K562 (cell line): Measurements from ENCODE around the gene LAMA5. TPM values are rescaled to one million over a fixed set of nuclear protein-coding genes. Genes with fewer than 3 reads are reported as not detected.

Source experiments
- CBFA2T3 ChIP-seq: fragments of 450-650 bp; IDR thresholded peaks from 2 replicates; pipeline ENCODE4 v1.6.1; 2017
- CBFB ChIP-seq: sonication (generic); formaldehyde crosslinking; IDR thresholded peaks from 2 replicates; pipeline ENCODE4 v1.4.0; 2020; ENCODE audit warnings: mild to moderate bottlenecking, missing genetic modification reagents
- CHD4 ChIP-seq: fragments of 200-600 bp; sonication (generic); IDR thresholded peaks from 3 replicates; pipeline ENCODE4 v1.6.1; 2012; ENCODE audit warnings: low read depth, mild to moderate bottlenecking, mixed read lengths, low read length, inconsistent platforms; ENCODE audit not compliant: insufficient read depth, insufficient replicate concordance, poor library complexity, severe bottlenecking
- FOXA3 ChIP-seq, 2 experiments: fragments of 450-650 bp in 1 of 2; sonication (generic) in 1 of 2; formaldehyde crosslinking; IDR thresholded peaks in 1 of 2; conservative IDR thresholded peaks in 1 of 2; 2 replicates each; pipeline versions ENCODE4 v1.4.0 to v1.8.0; 2020 to 2022; ENCODE audit warnings: mild to moderate bottlenecking in 2 of 2, missing genetic modification reagents in 1 of 2
- HNRNPK ChIP-seq: fragments of 200-400 bp; formaldehyde crosslinking; IDR thresholded peaks from one replicate; pipeline ENCODE4 v1.6.1; 2018; ENCODE audit warnings: mild to moderate bottlenecking, low read depth, low read length; ENCODE audit not compliant: poor library complexity, severe bottlenecking
- JUNB ChIP-seq: fragments of 450-650 bp; formaldehyde crosslinking; conservative IDR thresholded peaks from 2 replicates; pipeline ENCODE4 v1.4.0; 2020; ENCODE audit warnings: mild to moderate bottlenecking
- NCOA1 ChIP-seq: fragments of 450-650 bp; IDR thresholded peaks from 2 replicates; pipeline ENCODE4 v1.6.1; 2016; ENCODE audit warnings: low read depth
- PHF20 ChIP-seq: fragments of 450-650 bp; IDR thresholded peaks from 2 replicates; pipeline ENCODE4 v1.6.1; 2018; ENCODE audit not compliant: partially characterized antibody
- U2AF2 ChIP-seq: fragments of 200-400 bp; formaldehyde crosslinking; optimal IDR thresholded peaks from 2 replicates; pipeline ENCODE3; 2017; ENCODE audit warnings: low read depth, mild to moderate bottlenecking, low read length
- ZC3H4 ChIP-seq: sonication (generic); formaldehyde crosslinking; IDR thresholded peaks from 2 replicates; pipeline ENCODE4 v1.9.0; 2021; ENCODE audit warnings: missing genetic modification reagents, borderline replicate concordance
- ZNF12 ChIP-seq: sonication (generic); formaldehyde crosslinking; IDR thresholded peaks from 2 replicates; pipeline ENCODE4 v1.4.0; 2020; ENCODE audit warnings: mild to moderate bottlenecking, missing genetic modification reagents
- ZNF224 ChIP-seq: sonication (generic); formaldehyde crosslinking; IDR thresholded peaks from 2 replicates; pipeline ENCODE4 v1.8.0; 2022; ENCODE audit warnings: mild to moderate bottlenecking, missing genetic modification reagents
- ZSCAN32 ChIP-seq: fragments of 450-650 bp; formaldehyde crosslinking; IDR thresholded peaks from 2 replicates; pipeline ENCODE4 v1.4.0; 2020; ENCODE audit warnings: mild to moderate bottlenecking, moderate library complexity
- polyA plus RNA-seq, 8 experiments: library from polyadenylated mRNA; depleted of rRNA in 4 of 8; stranded (reverse) in 5 of 8; unstranded in 3 of 8; fragments of >200 nt; fragmentation: Nextera tagmentation in 2 of 8; fragmentation: Illumina TruSeq in 1 of 8; extraction: Ambion mirVana in 2 of 8; extraction: Trizol in 1 of 8; gene quantifications; 2 replicates each; pipeline versions ENCODE4 v1.2.1 to v1.2.3, GENCODE V29; 2011 to 2014; ENCODE audit warnings: inconsistent platforms in 1 of 8, missing spikeins in 1 of 8
- total RNA-seq, 7 experiments: library from RNA; depleted of rRNA in 6 of 7; stranded (reverse); fragments of >200 nt in 6 of 7; fragmentation: Illumina TruSeq in 2 of 7; extraction: Trizol in 2 of 7; gene quantifications; 2 replicates each; pipeline versions ENCODE4 v1.2.1 to v1.2.3, GENCODE V29; 2011 to 2021; ENCODE audit warnings: low replicate concordance in 1 of 7
- TF ChIP-seq, protein P1 (sequence below): fragments of 200-400 bp; formaldehyde crosslinking; IDR thresholded peaks from 2 replicates; pipeline ENCODE4 v1.6.1; 2017; ENCODE audit warnings: mild to moderate bottlenecking, low read depth, low read length, moderate library complexity
- TF ChIP-seq, protein P2 (sequence below): fragments of 450-650 bp; IDR thresholded peaks from 2 replicates; pipeline ENCODE4 v1.7.0; 2016; ENCODE audit warnings: borderline replicate concordance

Gene LAMA5
- total and polyA plus RNA-seq, 9 of the 15 experiments (the other 6 are each of a cell fraction or from before 2014, with no cell fraction given): 0.31 to 101 (median 7.8) TPM

GRCh38 chr20:62409931-62410745 is 43.0 kb upstream of the LAMA5 start (continued):
- TF ChIP-seq, protein P1, sequence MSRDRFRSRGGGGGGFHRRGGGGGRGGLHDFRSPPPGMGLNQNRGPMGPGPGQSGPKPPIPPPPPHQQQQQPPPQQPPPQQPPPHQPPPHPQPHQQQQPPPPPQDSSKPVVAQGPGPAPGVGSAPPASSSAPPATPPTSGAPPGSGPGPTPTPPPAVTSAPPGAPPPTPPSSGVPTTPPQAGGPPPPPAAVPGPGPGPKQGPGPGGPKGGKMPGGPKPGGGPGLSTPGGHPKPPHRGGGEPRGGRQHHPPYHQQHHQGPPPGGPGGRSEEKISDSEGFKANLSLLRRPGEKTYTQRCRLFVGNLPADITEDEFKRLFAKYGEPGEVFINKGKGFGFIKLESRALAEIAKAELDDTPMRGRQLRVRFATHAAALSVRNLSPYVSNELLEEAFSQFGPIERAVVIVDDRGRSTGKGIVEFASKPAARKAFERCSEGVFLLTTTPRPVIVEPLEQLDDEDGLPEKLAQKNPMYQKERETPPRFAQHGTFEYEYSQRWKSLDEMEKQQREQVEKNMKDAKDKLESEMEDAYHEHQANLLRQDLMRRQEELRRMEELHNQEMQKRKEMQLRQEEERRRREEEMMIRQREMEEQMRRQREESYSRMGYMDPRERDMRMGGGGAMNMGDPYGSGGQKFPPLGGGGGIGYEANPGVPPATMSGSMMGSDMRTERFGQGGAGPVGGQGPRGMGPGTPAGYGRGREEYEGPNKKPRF: no peak
- TF ChIP-seq PHF20: no peak
- no peak for TF ChIP-seq HNRNPK
- TF ChIP-seq, protein P2, sequence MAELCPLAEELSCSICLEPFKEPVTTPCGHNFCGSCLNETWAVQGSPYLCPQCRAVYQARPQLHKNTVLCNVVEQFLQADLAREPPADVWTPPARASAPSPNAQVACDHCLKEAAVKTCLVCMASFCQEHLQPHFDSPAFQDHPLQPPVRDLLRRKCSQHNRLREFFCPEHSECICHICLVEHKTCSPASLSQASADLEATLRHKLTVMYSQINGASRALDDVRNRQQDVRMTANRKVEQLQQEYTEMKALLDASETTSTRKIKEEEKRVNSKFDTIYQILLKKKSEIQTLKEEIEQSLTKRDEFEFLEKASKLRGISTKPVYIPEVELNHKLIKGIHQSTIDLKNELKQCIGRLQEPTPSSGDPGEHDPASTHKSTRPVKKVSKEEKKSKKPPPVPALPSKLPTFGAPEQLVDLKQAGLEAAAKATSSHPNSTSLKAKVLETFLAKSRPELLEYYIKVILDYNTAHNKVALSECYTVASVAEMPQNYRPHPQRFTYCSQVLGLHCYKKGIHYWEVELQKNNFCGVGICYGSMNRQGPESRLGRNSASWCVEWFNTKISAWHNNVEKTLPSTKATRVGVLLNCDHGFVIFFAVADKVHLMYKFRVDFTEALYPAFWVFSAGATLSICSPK: no peak
- no peak for TF ChIP-seq NCOA1
- TF ChIP-seq JUNB (CRISPR knock-in tag): no peak
- TF ChIP-seq CBFB (CRISPR knock-in tag): no peak; the same call in 1 of the 2 replicates
- TF ChIP-seq FOXA3 (CRISPR knock-in tag; conservative IDR thresholded peaks at IDR 0.05 in 1 of 2, IDR thresholded peaks at IDR 0.05 in 1 of 2): peak in 1 of 2 experiments; percentile 29; a peak in 1 of 4 replicates
- no peak for TF ChIP-seq U2AF2
- no peak for TF ChIP-seq CHD4
- TF ChIP-seq ZSCAN32 (CRISPR knock-in tag): no peak
- TF ChIP-seq ZC3H4 (CRISPR knock-in tag): no peak
- TF ChIP-seq ZNF224 (CRISPR knock-in tag): no peak
- TF ChIP-seq ZNF12 (CRISPR knock-in tag): 0 out of 2 replicates have a peak, but pooled peaks have one; percentile 40
- no peak for TF ChIP-seq CBFA2T3
